ENCODE results near the gene HAUS1.
"Not testable (repeated sequence)": the region's sequence is repeated elsewhere in the genome, so short reads cannot be mapped to it uniquely, and the experiment has no call there.

- TF ChIP-seq EZH2, CTCF, EZH2phosphoT487 (IDR thresholded peaks at IDR 0.05): not testable (repeated sequence)
Measured at GRCh38 chr18:46160840-46161239, 56.7 kb downstream of the HAUS1 start.
